Left colon (tissue), 2 donors: Measurements from ENCODE around the gene TNIK. TPM values are rescaled to one million over a fixed set of nuclear protein-coding genes. Genes with fewer than 3 reads are reported as not detected.
A peak's percentile ranks its signal among the peaks of the same experiment; 100 is the strongest.
"Not testable (repeated sequence)": the region's sequence is repeated elsewhere in the genome, so short reads cannot be mapped to it uniquely, and the experiment has no call there.

ENCODE experiments used
- ATAC-seq: fragments of 200-7000 bp; cut with Tn5 transposase; one replicate; pipeline ENCODE4 v1.9.1; 2020; ENCODE audit warnings: mild to moderate bottlenecking, moderate library complexity
- DNase-seq, 2 donors: peaks; one replicate each; pipeline ENCODE4 v3.0.0-alpha.2; 2020
- intact Hi-C, 2 donors: fragments of 100-400 bp; cut with DNase I in 1 of 2; cut with micrococcal nuclease in 1 of 2; formaldehyde crosslinking; loops; one replicate each; pipeline versions ENCODE4 v1.11.2 to v1.14.0; 2022; cut with DNase I, micrococcal nuclease
- total RNA-seq, 2 donors: library from RNA; stranded (reverse); fragmentation: NEBNext Ultra II Directional; extraction: Animal tissue kit (Norgen Biotek cat#: 25700); gene quantifications; one replicate each; pipeline ENCODE4 v1.2.1, GENCODE V29; 2021
- donor health status: DM: no; HTN: no; CAD: no.
- donor health status: DM: yes; HTN: yes; CAD: no.

Gene TNIK
- total RNA-seq, 2 donors from 2014 or later = 30.5 to 32.1 TPM

GRCh38 chr3:171260466-171260865 lies 199.7 kb downstream of the TNIK start:
- intact Hi-C loops = no loop called here
- DNase-seq (no peak), ATAC-seq (no peak)

- DNase-seq = no peak
- ATAC-seq = no peak
- intact Hi-C loops = no loop called here
Observed at GRCh38 chr3:171258316-171258715, 201.9 kb downstream of the TNIK start.

- intact Hi-C loops = no loop called here
- DNase-seq = no peak
- ATAC-seq = no peak
Observed at GRCh38 chr3:171257251-171258203, 202.7 kb downstream of the TNIK start.

GRCh38 chr3:171256445-171257250 lies 203.6 kb downstream of the TNIK start:
- intact Hi-C loops = no loop called here
- ATAC-seq (no peak), DNase-seq (no peak)

- ATAC-seq (no peak), DNase-seq (no peak)
- intact Hi-C loops = no loop called here
Observed at GRCh38 chr3:171255236-171255806, 204.9 kb downstream of the TNIK start.

GRCh38 chr3:171254315-171254714 lies 205.9 kb downstream of the TNIK start:
- intact Hi-C loops = no loop called here
- DNase-seq (no peak), ATAC-seq (no peak)

GRCh38 chr3:171251835-171252234 lies 208.4 kb downstream of the TNIK start:
- intact Hi-C loops = no loop called here
- ATAC-seq (no peak), DNase-seq (no peak)

GRCh38 chr3:171250444-171250843 lies 209.8 kb downstream of the TNIK start:
- ATAC-seq (no peak), DNase-seq (no peak)
- intact Hi-C loops = no loop called here

GRCh38 chr3:171249245-171249644 lies 211.0 kb downstream of the TNIK start:
- ATAC-seq (no peak), DNase-seq (no peak)
- intact Hi-C loops = no loop called here

GRCh38 chr3:171248426-171249111 lies 211.6 kb downstream of the TNIK start:
- ATAC-seq = peak; percentile 41
- DNase-seq = no peak
- intact Hi-C loops = no loop called here

GRCh38 chr3:171245796-171246765 lies 214.1 kb downstream of the TNIK start:
- DNase-seq (no peak), ATAC-seq (no peak)
- intact Hi-C loops = no loop called here

GRCh38 chr3:171242951-171243350 lies 217.3 kb downstream of the TNIK start:
- ATAC-seq (no peak), DNase-seq (no peak)
- intact Hi-C loops = no loop called here

- intact Hi-C loops = no loop called here
- DNase-seq (no peak), ATAC-seq (no peak)
Observed at GRCh38 chr3:171242170-171242569, 218.0 kb downstream of the TNIK start.

- ATAC-seq, intact Hi-C loops, DNase-seq: not testable (repeated sequence)
Observed at GRCh38 chr3:171241655-171242054, 218.6 kb downstream of the TNIK start.

GRCh38 chr3:171240504-171240835 lies 219.7 kb downstream of the TNIK start:
- no peak for DNase-seq
- intact Hi-C loops = no loop called here
- no peak for ATAC-seq

- no peak for ATAC-seq
- intact Hi-C loops = no loop called here
Observed at GRCh38 chr3:171239757-171240503, 220.3 kb downstream of the TNIK start.

GRCh38 chr3:171237009-171237385 lies 223.2 kb downstream of the TNIK start:
- intact Hi-C loops = no loop called here
- DNase-seq (no peak), ATAC-seq (no peak)

More at GRCh38 chr3:171239757-171240503, 220.3 kb downstream of the TNIK start:
- no peak for DNase-seq
